WTC11 (cell line): Measurements from ENCODE around the gene PHLPP1. TPM values are rescaled to one million over a fixed set of nuclear protein-coding genes. Genes with fewer than 3 reads are reported as not detected.
A peak's percentile ranks its signal among the peaks of the same experiment; 100 is the strongest.

Experiments used
- ATAC-seq: fragments of 200-7000 bp; cut with Tn5 transposase; 2 replicates; pipeline ENCODE4 v1.10.0; 2021; ENCODE audit warnings: mild to moderate bottlenecking, moderate library complexity
- CTCF ChIA-PET: fragments of 300-600 bp; sonication (Branson Sonifier 250); formaldehyde crosslinking; loops from one replicate; lab custom pipeline; 2021; ENCODE audit warnings: antibody characterized with exemption; lab: Charles Lee
- POLR2A ChIA-PET: fragments of 350-600 bp; sonication (Branson Sonifier 250); formaldehyde crosslinking; loops from one replicate; lab custom pipeline; 2021; ENCODE audit warnings: antibody characterized with exemption; lab: Charles Lee
- DNase-seq: peaks from one replicate; pipeline ENCODE4 v3.0.0; 2021; ENCODE audit warnings: low spot score
- H3K27ac Mint-ChIP-seq: 2 replicates; pipeline ENCODE4 v1.8.0; 2021; ENCODE audit warnings: mixed read lengths
- H3K27me3 Mint-ChIP-seq: 2 replicates; pipeline ENCODE4 v1.8.0; 2021; ENCODE audit warnings: low read depth, mild to moderate bottlenecking, moderate library complexity, mixed read lengths
- H3K36me3 Mint-ChIP-seq: 2 replicates; pipeline ENCODE4 v1.8.0; 2021; ENCODE audit warnings: mixed read lengths
- H3K4me1 Mint-ChIP-seq: 2 replicates; pipeline ENCODE4 v1.8.0; 2022; ENCODE audit warnings: mixed read lengths
- H3K4me3 Mint-ChIP-seq: 2 replicates; pipeline ENCODE4 v1.8.0; 2021; ENCODE audit warnings: mild to moderate bottlenecking, moderate library complexity, mixed read lengths
- H3K9me3 Mint-ChIP-seq: 2 replicates; pipeline ENCODE4 v1.8.0; 2021; ENCODE audit warnings: mixed read lengths
- ATF1 ChIP-seq: sonication (generic); formaldehyde crosslinking; IDR thresholded peaks from 2 replicates; pipeline ENCODE4 v1.8.1; 2023; ENCODE audit warnings: mild to moderate bottlenecking, moderate library complexity, missing genetic modification reagents
- CREM ChIP-seq: sonication (generic); formaldehyde crosslinking; IDR thresholded peaks from 2 replicates; pipeline ENCODE4 v1.8.1; 2022; ENCODE audit warnings: mild to moderate bottlenecking, missing genetic modification reagents, moderate library complexity
- ETV6 ChIP-seq: sonication (generic); formaldehyde crosslinking; IDR thresholded peaks from 2 replicates; pipeline ENCODE4 v1.8.1; 2022; ENCODE audit warnings: mild to moderate bottlenecking, missing genetic modification reagents
- HMGA2 ChIP-seq: fragments of 250-450 bp; sonication (Bioruptor Pico); IDR thresholded peaks from 2 replicates; pipeline ENCODE4 v1.4.0; 2021; ENCODE audit warnings: mild to moderate bottlenecking, moderate library complexity
- JUN ChIP-seq: sonication (generic); formaldehyde crosslinking; IDR thresholded peaks from 2 replicates; pipeline ENCODE4 v1.8.0; 2023; ENCODE audit warnings: mild to moderate bottlenecking, missing genetic modification reagents
- KAT7 ChIP-seq: sonication (generic); formaldehyde crosslinking; IDR thresholded peaks from 2 replicates; pipeline ENCODE4 v1.8.1; 2023; ENCODE audit warnings: missing genetic modification reagents, mild to moderate bottlenecking, borderline replicate concordance
- MXD4 ChIP-seq: fragments of 250-450 bp; sonication (Bioruptor Pico); IDR thresholded peaks from 2 replicates; pipeline ENCODE4 v1.8.0; 2021; ENCODE audit warnings: mild to moderate bottlenecking, moderate library complexity, borderline replicate concordance
- OVOL2 ChIP-seq: fragments of 250-450 bp; sonication (Bioruptor Pico); IDR thresholded peaks from 2 replicates; pipeline ENCODE4 v1.9.0; 2021; ENCODE audit warnings: mild to moderate bottlenecking, borderline replicate concordance
- SOX15 ChIP-seq: fragments of 250-450 bp; sonication (Bioruptor Pico); IDR thresholded peaks from 2 replicates; pipeline ENCODE4 v1.9.0; 2021; ENCODE audit warnings: mild to moderate bottlenecking
- ZNF219 ChIP-seq: sonication (generic); formaldehyde crosslinking; IDR thresholded peaks from 2 replicates; pipeline ENCODE4 v1.8.0; 2023; ENCODE audit warnings: missing genetic modification reagents, mild to moderate bottlenecking, borderline replicate concordance
- ZNF317 ChIP-seq: sonication (generic); formaldehyde crosslinking; IDR thresholded peaks from 2 replicates; pipeline ENCODE4 v1.8.1; 2023; ENCODE audit warnings: low read depth, mild to moderate bottlenecking, moderate library complexity, missing genetic modification reagents, borderline replicate concordance
- ZNF416 ChIP-seq: fragments of 250-450 bp; sonication (Bioruptor Pico); IDR thresholded peaks from 2 replicates; pipeline ENCODE4 v1.9.0; 2021; ENCODE audit warnings: mild to moderate bottlenecking, inconsistent platforms
- total RNA-seq: library from RNA; stranded (reverse); gene quantifications from 3 replicates; pipeline ENCODE4 v1.2.3, GENCODE V29; 2021
- TF ChIP-seq, protein P1 (sequence below): sonication (generic); formaldehyde crosslinking; IDR thresholded peaks from 2 replicates; pipeline ENCODE4 v1.8.1; 2023; ENCODE audit warnings: mild to moderate bottlenecking, missing genetic modification reagents, borderline replicate concordance
- TF ChIP-seq, protein P2 (sequence below): fragments of 250-450 bp; sonication (Bioruptor Pico); IDR thresholded peaks from 2 replicates; pipeline ENCODE4 v1.9.0; 2021; ENCODE audit warnings: mild to moderate bottlenecking
- TF ChIP-seq, protein P3 (sequence below): sonication (generic); formaldehyde crosslinking; IDR thresholded peaks from 2 replicates; pipeline ENCODE4 v1.8.1; 2022; ENCODE audit warnings: low read depth, mild to moderate bottlenecking, moderate library complexity, missing genetic modification reagents, borderline replicate concordance
- TF ChIP-seq, protein P4 (sequence below): sonication (generic); formaldehyde crosslinking; IDR thresholded peaks from 2 replicates; pipeline ENCODE4 v1.8.1; 2023; ENCODE audit warnings: mild to moderate bottlenecking, moderate library complexity, missing genetic modification reagents
- TF ChIP-seq, protein P5 (sequence below): sonication (generic); formaldehyde crosslinking; IDR thresholded peaks from 2 replicates; pipeline ENCODE4 v1.8.1; 2023; ENCODE audit warnings: mild to moderate bottlenecking, missing genetic modification reagents
- TF ChIP-seq, protein P6 (sequence below): sonication (generic); formaldehyde crosslinking; IDR thresholded peaks from 2 replicates; pipeline ENCODE4 v1.8.1; 2023; ENCODE audit warnings: mild to moderate bottlenecking, missing genetic modification reagents, moderate library complexity
- TF ChIP-seq, protein P7 (sequence below): sonication (generic); formaldehyde crosslinking; IDR thresholded peaks from 2 replicates; pipeline ENCODE4 v1.8.0; 2023; ENCODE audit warnings: missing genetic modification reagents

Gene PHLPP1
- total RNA-seq, 1 experiment from 2014 or later = 52.0 TPM

DNA sequence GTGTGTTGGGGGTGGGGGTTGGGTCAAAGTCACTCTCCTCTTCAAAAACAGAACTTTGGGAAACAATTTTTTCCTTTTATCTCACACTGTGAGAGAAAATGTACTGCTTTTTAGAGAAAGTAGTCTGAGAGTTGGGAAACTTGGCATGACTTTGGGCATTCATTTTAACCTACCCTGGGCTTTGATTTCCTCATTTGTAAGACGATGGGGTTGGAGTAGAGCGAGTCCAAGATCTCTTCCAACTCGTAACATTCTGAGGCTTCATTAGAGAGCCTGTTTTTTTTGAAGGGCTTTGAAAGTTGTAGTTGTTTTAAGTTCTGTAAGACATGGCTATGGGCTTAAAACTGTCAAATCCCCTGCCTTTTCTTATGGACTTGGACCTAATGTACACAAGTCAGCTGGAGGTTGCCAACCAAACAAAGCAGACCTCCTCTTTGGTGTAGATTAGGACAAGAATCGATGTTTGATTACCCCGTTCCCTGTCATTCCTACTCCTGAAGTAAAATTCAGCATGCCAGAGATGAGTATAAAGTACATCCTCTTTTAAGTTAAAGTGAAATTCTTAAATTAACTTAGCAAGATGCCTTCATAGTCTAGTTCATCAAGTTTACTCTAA, 8.4 kb downstream of the PHLPP1 start:
- ATAC-seq (peak; percentile 34), DNase-seq (no peak)
- Mint-ChIP-seq H3K4me3 (peak overlapping the region; percentile 35), H3K27me3 (no peaks in the 10 kb centered on the region), H3K9me3 (no peaks in the 10 kb centered on the region), H3K4me1 (peaks cover 72% of the 10 kb centered on the region), H3K36me3 (no peaks in the 10 kb centered on the region; the same call in 1 of the 2 replicates), H3K27ac (peak overlapping the region; percentile 44; the same call in 1 of the 2 replicates)
- CTCF ChIA-PET = interaction anchor here (1.3 kb wide), 1 partner anchor 9 kb away, joined by 3 read pairs; the partner anchor contains the start of gene PHLPP1
- TF ChIP-seq, protein P1, sequence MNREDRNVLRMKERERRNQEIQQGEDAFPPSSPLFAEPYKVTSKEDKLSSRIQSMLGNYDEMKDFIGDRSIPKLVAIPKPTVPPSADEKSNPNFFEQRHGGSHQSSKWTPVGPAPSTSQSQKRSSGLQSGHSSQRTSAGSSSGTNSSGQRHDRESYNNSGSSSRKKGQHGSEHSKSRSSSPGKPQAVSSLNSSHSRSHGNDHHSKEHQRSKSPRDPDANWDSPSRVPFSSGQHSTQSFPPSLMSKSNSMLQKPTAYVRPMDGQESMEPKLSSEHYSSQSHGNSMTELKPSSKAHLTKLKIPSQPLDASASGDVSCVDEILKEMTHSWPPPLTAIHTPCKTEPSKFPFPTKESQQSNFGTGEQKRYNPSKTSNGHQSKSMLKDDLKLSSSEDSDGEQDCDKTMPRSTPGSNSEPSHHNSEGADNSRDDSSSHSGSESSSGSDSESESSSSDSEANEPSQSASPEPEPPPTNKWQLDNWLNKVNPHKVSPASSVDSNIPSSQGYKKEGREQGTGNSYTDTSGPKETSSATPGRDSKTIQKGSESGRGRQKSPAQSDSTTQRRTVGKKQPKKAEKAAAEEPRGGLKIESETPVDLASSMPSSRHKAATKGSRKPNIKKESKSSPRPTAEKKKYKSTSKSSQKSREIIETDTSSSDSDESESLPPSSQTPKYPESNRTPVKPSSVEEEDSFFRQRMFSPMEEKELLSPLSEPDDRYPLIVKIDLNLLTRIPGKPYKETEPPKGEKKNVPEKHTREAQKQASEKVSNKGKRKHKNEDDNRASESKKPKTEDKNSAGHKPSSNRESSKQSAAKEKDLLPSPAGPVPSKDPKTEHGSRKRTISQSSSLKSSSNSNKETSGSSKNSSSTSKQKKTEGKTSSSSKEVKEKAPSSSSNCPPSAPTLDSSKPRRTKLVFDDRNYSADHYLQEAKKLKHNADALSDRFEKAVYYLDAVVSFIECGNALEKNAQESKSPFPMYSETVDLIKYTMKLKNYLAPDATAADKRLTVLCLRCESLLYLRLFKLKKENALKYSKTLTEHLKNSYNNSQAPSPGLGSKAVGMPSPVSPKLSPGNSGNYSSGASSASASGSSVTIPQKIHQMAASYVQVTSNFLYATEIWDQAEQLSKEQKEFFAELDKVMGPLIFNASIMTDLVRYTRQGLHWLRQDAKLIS (CRISPR knock-in tag) = no peak
- TF ChIP-seq ATF1 (CRISPR knock-in tag) (no peak), ZNF317 (no peak), SOX15 (no peak)
- TF ChIP-seq, protein P2, sequence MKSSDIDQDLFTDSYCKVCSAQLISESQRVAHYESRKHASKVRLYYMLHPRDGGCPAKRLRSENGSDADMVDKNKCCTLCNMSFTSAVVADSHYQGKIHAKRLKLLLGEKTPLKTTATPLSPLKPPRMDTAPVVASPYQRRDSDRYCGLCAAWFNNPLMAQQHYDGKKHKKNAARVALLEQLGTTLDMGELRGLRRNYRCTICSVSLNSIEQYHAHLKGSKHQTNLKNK = no peak
- POLR2A ChIA-PET = no interaction called here

DNA sequence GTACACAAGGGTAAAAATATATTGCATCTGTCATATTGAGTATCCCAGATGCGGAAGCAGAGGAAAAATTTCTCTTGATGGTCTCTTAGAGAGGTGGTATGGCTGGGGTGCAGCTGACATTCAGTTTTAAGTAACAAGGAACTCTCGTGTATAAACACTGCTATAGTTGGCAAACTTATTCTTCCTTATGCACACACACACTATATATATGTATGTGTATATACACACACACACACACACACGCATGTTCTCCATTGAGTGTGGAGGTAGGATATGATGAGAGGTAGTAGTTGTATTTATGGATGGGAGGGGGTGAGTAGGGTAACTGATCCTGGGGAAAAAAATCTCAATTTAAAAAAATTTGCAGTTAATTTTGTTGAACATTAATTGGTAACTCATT, 10.6 kb downstream of the PHLPP1 start:
- CTCF ChIA-PET = interaction anchor here (1.1 kb wide), 1 partner anchor 9 kb away, joined by 3 read pairs; no protein-coding TSS in a partner anchor
- no peak overlapping the region for H3K4me3 Mint-ChIP-seq
- TF ChIP-seq, protein P3, sequence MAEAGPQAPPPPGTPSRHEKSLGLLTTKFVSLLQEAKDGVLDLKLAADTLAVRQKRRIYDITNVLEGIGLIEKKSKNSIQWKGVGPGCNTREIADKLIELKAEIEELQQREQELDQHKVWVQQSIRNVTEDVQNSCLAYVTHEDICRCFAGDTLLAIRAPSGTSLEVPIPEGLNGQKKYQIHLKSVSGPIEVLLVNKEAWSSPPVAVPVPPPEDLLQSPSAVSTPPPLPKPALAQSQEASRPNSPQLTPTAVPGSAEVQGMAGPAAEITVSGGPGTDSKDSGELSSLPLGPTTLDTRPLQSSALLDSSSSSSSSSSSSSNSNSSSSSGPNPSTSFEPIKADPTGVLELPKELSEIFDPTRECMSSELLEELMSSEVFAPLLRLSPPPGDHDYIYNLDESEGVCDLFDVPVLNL (CRISPR knock-in tag) = no peak
- TF ChIP-seq, protein P1 (CRISPR knock-in tag) = no peak
- TF ChIP-seq, protein P4, sequence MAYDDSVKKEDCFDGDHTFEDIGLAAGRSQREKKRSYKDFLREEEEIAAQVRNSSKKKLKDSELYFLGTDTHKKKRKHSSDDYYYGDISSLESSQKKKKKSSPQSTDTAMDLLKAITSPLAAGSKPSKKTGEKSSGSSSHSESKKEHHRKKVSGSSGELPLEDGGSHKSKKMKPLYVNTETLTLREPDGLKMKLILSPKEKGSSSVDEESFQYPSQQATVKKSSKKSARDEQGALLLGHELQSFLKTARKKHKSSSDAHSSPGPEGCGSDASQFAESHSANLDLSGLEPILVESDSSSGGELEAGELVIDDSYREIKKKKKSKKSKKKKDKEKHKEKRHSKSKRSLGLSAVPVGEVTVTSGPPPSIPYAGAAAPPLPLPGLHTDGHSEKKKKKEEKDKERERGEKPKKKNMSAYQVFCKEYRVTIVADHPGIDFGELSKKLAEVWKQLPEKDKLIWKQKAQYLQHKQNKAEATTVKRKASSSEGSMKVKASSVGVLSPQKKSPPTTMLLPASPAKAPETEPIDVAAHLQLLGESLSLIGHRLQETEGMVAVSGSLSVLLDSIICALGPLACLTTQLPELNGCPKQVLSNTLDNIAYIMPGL (CRISPR knock-in tag) = no peak
- TF ChIP-seq OVOL2 (CRISPR knock-in tag) (no peak), KAT7 (CRISPR knock-in tag) (no peak), HMGA2 (no peak), MXD4 (CRISPR knock-in tag) (no peak), SOX15 (no peak), CREM (CRISPR knock-in tag) (no peak), ETV6 (no peak), ZNF219 (CRISPR knock-in tag) (no peak), JUN (CRISPR knock-in tag) (no peak), ZNF416 (CRISPR knock-in tag) (no peak)
- TF ChIP-seq, protein P5, sequence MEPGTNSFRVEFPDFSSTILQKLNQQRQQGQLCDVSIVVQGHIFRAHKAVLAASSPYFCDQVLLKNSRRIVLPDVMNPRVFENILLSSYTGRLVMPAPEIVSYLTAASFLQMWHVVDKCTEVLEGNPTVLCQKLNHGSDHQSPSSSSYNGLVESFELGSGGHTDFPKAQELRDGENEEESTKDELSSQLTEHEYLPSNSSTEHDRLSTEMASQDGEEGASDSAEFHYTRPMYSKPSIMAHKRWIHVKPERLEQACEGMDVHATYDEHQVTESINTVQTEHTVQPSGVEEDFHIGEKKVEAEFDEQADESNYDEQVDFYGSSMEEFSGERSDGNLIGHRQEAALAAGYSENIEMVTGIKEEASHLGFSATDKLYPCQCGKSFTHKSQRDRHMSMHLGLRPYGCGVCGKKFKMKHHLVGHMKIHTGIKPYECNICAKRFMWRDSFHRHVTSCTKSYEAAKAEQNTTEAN (CRISPR knock-in tag) = no peak
- TF ChIP-seq, protein P6, sequence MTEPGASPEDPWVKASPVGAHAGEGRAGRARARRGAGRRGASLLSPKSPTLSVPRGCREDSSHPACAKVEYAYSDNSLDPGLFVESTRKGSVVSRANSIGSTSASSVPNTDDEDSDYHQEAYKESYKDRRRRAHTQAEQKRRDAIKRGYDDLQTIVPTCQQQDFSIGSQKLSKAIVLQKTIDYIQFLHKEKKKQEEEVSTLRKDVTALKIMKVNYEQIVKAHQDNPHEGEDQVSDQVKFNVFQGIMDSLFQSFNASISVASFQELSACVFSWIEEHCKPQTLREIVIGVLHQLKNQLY (CRISPR knock-in tag) = no peak
- TF ChIP-seq, protein P7, sequence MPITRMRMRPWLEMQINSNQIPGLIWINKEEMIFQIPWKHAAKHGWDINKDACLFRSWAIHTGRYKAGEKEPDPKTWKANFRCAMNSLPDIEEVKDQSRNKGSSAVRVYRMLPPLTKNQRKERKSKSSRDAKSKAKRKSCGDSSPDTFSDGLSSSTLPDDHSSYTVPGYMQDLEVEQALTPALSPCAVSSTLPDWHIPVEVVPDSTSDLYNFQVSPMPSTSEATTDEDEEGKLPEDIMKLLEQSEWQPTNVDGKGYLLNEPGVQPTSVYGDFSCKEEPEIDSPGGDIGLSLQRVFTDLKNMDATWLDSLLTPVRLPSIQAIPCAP = no peak

More for the DNA sequence above, 10.6 kb downstream of the PHLPP1 start:
- ATAC-seq (no peak), DNase-seq (no peak)
- Mint-ChIP-seq H3K9me3 (no peaks in the 10 kb centered on the region; the same call in 1 of the 2 replicates), H3K36me3 (peaks cover 7% of the 10 kb centered on the region), H3K27me3 (no peaks in the 10 kb centered on the region), H3K27ac (peak overlapping the region; percentile 44), H3K4me1 (peaks cover 70% of the 10 kb centered on the region)
- POLR2A ChIA-PET = no interaction called here
